ENCODE results near the gene GSC2. TPM values are rescaled to one million over a fixed set of nuclear protein-coding genes. Genes with fewer than 3 reads are reported as not detected.

Gene GSC2
- total RNA-seq, 4 donors from 2014 or later: not detected

GRCh38 chr22:19105867-19106802, 44.0 kb downstream of the GSC2 start:
- H3K27ac ChIP-seq: peak overlapping the region; percentile 74 to 90 (median 81)
- in situ Hi-C loops (cut with MboI; ENCODE audit: low sequenced_read_pairs in 4 of 4): no loop called here

GRCh38 chr22:19105456-19105855, 44.6 kb downstream of the GSC2 start:
- TF ChIP-seq CTCF (IDR thresholded peaks at IDR 0.05 in 4 of 5, conservative IDR thresholded peaks at IDR 0.05 in 1 of 5): no peak
- no peak for TF ChIP-seq POLR2A (IDR thresholded peaks at IDR 0.05)
- no peaks in the 10 kb centered on the region for H3K9me3 ChIP-seq
- peaks cover 69 to 74% of the 10 kb centered on the region in 2 donors for H3K4me1 ChIP-seq
- no peaks in the 10 kb centered on the region for H3K27me3 ChIP-seq
- no peak for DNase-seq
- peak overlapping the region; percentile 74 to 90 (median 81) for H3K27ac ChIP-seq
- H3K36me3 ChIP-seq: no peaks in the 10 kb centered on the region
- intact Hi-C loops (cut with DNase I; ENCODE audit: low total_unique reads) (loop anchor here (5.0 kb wide), 1 partner anchor 187 kb away; the partner anchor contains the start of gene CLTCL1), in situ Hi-C loops (cut with MboI; ENCODE audit: low sequenced_read_pairs in 4 of 4) (no loop called here)
- no peak overlapping the region for H3K4me3 ChIP-seq
- ATAC-seq: no peak

More at GRCh38 chr22:19105867-19106802, 44.0 kb downstream of the GSC2 start:
- no peaks in the 10 kb centered on the region for H3K9me3 ChIP-seq
- intact Hi-C loops (cut with DNase I; ENCODE audit: low total_unique reads): loop anchor here (5.0 kb wide), 1 partner anchor 186 kb away; the partner anchor contains the start of gene CLTCL1
- TF ChIP-seq CTCF (IDR thresholded peaks at IDR 0.05 in 4 of 5, conservative IDR thresholded peaks at IDR 0.05 in 1 of 5) (peak in 2 of 5 experiments; percentile 36 to 39), POLR2A (IDR thresholded peaks at IDR 0.05) (no peak)
- H3K4me3 ChIP-seq: no peak overlapping the region
- H3K36me3 ChIP-seq: no peaks in the 10 kb centered on the region
- no peaks in the 10 kb centered on the region for H3K27me3 ChIP-seq
- peaks cover 76 to 79% of the 10 kb centered on the region in 2 donors for H3K4me1 ChIP-seq
- DNase-seq: peak in 1 of 2 donors; percentile 41
- ATAC-seq: no peak

GRCh38 chr22:19103880-19104821, 45.9 kb downstream of the GSC2 start:
- in situ Hi-C loops (cut with MboI; ENCODE audit: low sequenced_read_pairs in 4 of 4): no loop called here
- H3K4me1 ChIP-seq: peaks cover 56 to 66% of the 10 kb centered on the region in 2 donors

More at GRCh38 chr22:19103880-19104821, 45.9 kb downstream of the GSC2 start:
- TF ChIP-seq POLR2A (IDR thresholded peaks at IDR 0.05) (no peak), CTCF (IDR thresholded peaks at IDR 0.05 in 4 of 5, conservative IDR thresholded peaks at IDR 0.05 in 1 of 5) (no peak)
- DNase-seq (peak; percentile 73 to 95), ATAC-seq (peak; percentile 57 to 77)
- H3K36me3 ChIP-seq: no peaks in the 10 kb centered on the region
- no peak overlapping the region for H3K4me3 ChIP-seq
- peak overlapping the region; percentile 74 to 90 (median 81) for H3K27ac ChIP-seq
- no peaks in the 10 kb centered on the region for H3K27me3 ChIP-seq
- no peaks in the 10 kb centered on the region for H3K9me3 ChIP-seq
- intact Hi-C loops (cut with DNase I; ENCODE audit: low total_unique reads): no loop called here
